K562 (cell line): ENCODE results near the gene TGFBR1. TPM values are rescaled to one million over a fixed set of nuclear protein-coding genes. Genes with fewer than 3 reads are reported as not detected.
A peak's percentile ranks its signal among the peaks of the same experiment; 100 is the strongest.

Experiments used
- CBX8 ChIP-seq: fragments of 200-600 bp; sonication (generic); IDR thresholded peaks from 2 replicates; pipeline ENCODE4 v1.6.1; 2012; ENCODE audit warnings: borderline replicate concordance, mixed run types, low read depth, mild to moderate bottlenecking, moderate library complexity, mixed read lengths, low read length, control low read depth, inconsistent platforms; ENCODE audit not compliant: poor library complexity, severe bottlenecking; ENCODE audit errors: extremely low read depth
- DIDO1 ChIP-seq: fragments of 450-650 bp; IDR thresholded peaks from 2 replicates; pipeline ENCODE4 v1.6.1; 2016; ENCODE audit warnings: low read depth, missing biosample characterization, missing genetic modification characterization
- KLF10 ChIP-seq: fragments of 250-450 bp; sonication (Bioruptor Pico); IDR thresholded peaks from 2 replicates; pipeline ENCODE4 v1.6.1; 2021; ENCODE audit warnings: matching md5 sums
- MAFK ChIP-seq: IDR thresholded peaks from 2 replicates; pipeline ENCODE4 v1.6.1; 2011; ENCODE audit warnings: low read length, improper control_type of control experiment
- MTA3 ChIP-seq: fragments of 450-650 bp; formaldehyde crosslinking; IDR thresholded peaks from 2 replicates; pipeline ENCODE4 v1.6.1; 2017; ENCODE audit warnings: mild to moderate bottlenecking, borderline replicate concordance
- ZBTB40 ChIP-seq, 2 experiments: fragments of 450-650 bp in 1 of 2; sonication (generic) in 1 of 2; formaldehyde crosslinking in 1 of 2; IDR thresholded peaks; 2 replicates each; pipeline versions ENCODE4 v1.7.1 to v1.9.0; 2016 to 2022; ENCODE audit warnings: inconsistent platforms in 1 of 2, mild to moderate bottlenecking in 1 of 2, missing genetic modification reagents in 1 of 2
- ZBTB7A ChIP-seq: IDR thresholded peaks from 2 replicates; pipeline ENCODE4 v1.6.1; 2011; ENCODE audit warnings: low read depth, mild to moderate bottlenecking, low read length, moderate library complexity, borderline replicate concordance; ENCODE audit not compliant: control insufficient read depth
- ZHX1 ChIP-seq: fragments of 150-350 bp; conservative IDR thresholded peaks from 2 replicates; pipeline ENCODE4 v1.6.1; 2014; ENCODE audit warnings: low read length
- ZNF511 ChIP-seq: sonication (generic); formaldehyde crosslinking; IDR thresholded peaks from 2 replicates; pipeline ENCODE4 v1.8.0; 2022; ENCODE audit warnings: mild to moderate bottlenecking, missing genetic modification reagents
- polyA plus RNA-seq, 8 experiments: library from polyadenylated mRNA; depleted of rRNA in 4 of 8; stranded (reverse) in 5 of 8; unstranded in 3 of 8; fragments of >200 nt; fragmentation: Nextera tagmentation in 2 of 8; fragmentation: Illumina TruSeq in 1 of 8; extraction: Ambion mirVana in 2 of 8; extraction: Trizol in 1 of 8; gene quantifications; 2 replicates each; pipeline versions ENCODE4 v1.2.1 to v1.2.3, GENCODE V29; 2011 to 2014; ENCODE audit warnings: inconsistent platforms in 1 of 8, missing spikeins in 1 of 8
- total RNA-seq, 7 experiments: library from RNA; depleted of rRNA in 6 of 7; stranded (reverse); fragments of >200 nt in 6 of 7; fragmentation: Illumina TruSeq in 2 of 7; extraction: Trizol in 2 of 7; gene quantifications; 2 replicates each; pipeline versions ENCODE4 v1.2.1 to v1.2.3, GENCODE V29; 2011 to 2021; ENCODE audit warnings: low replicate concordance in 1 of 7

TGFBR1 gene
- total and polyA plus RNA-seq, 9 of the 15 experiments (the other 6 are each of a cell fraction or from before 2014, with no cell fraction given), result 15.5 to 62.4 (median 42.7) TPM

GRCh38 chr9:99105152-99106043 is 485 bp downstream of the TGFBR1 start (continued):
- TF ChIP-seq ZBTB40 (IDR thresholded peaks at IDR 0.05), result 0 out of 2 replicates have a peak, but pooled peaks have one; percentile 13
- no peak for TF ChIP-seq ZBTB40 (CRISPR knock-in tag; IDR thresholded peaks at IDR 0.05)
- no peak; the same call in 1 of the 2 replicates for TF ChIP-seq ZNF511 (CRISPR knock-in tag)
- TF ChIP-seq ZHX1, result no peak
- TF ChIP-seq ZBTB7A, result peak; percentile 95
- TF ChIP-seq MAFK, result no peak
- TF ChIP-seq MTA3, result no peak
- no peak for TF ChIP-seq CBX8
- TF ChIP-seq KLF10 (CRISPR knock-in tag), result no peak
- TF ChIP-seq DIDO1 (tag), result no peak
